ENCODE measurements around the gene GTF2F2. TPM values are rescaled to one million over a fixed set of nuclear protein-coding genes. Genes with fewer than 3 reads are reported as not detected.

Gene GTF2F2
- total and polyA plus RNA-seq, 8 donors = 15.5 to 26.7 (median 23.8) TPM

- ATAC-seq = no peak
- H3K27ac ChIP-seq = no peak overlapping the region
- TF ChIP-seq CTCF (IDR thresholded peaks at IDR 0.05) = no peak
Measured at GRCh38 chr13:45101327-45102018, 18.8 kb upstream of the GTF2F2 start.

GRCh38 chr13:45102136-45102507 lies 18.2 kb upstream of the GTF2F2 start:
- ATAC-seq (no peak), DNase-seq (no peak)
- Histone ChIP-seq H3K36me3 (no peaks in the 10 kb centered on the region), H3K27me3 (no peaks in the 10 kb centered on the region), H3K4me3 (no peak overlapping the region), H3K4me1 (no peaks in the 10 kb centered on the region), H3K9me3 (no peaks in the 10 kb centered on the region), H3K27ac (no peak overlapping the region)
- intact Hi-C loops (cut with DNase I) = no loop called here
- TF ChIP-seq CTCF (IDR thresholded peaks at IDR 0.05) = no peak

More at GRCh38 chr13:45101327-45102018, 18.8 kb upstream of the GTF2F2 start:
- no peak overlapping the region for H3K4me3 ChIP-seq
- H3K4me1 ChIP-seq = no peaks in the 10 kb centered on the region
- no peaks in the 10 kb centered on the region for H3K27me3 ChIP-seq
- H3K9me3 ChIP-seq = no peaks in the 10 kb centered on the region
- no peaks in the 10 kb centered on the region for H3K36me3 ChIP-seq
- intact Hi-C loops (cut with DNase I) = no loop called here
- no peak for DNase-seq

DNA sequence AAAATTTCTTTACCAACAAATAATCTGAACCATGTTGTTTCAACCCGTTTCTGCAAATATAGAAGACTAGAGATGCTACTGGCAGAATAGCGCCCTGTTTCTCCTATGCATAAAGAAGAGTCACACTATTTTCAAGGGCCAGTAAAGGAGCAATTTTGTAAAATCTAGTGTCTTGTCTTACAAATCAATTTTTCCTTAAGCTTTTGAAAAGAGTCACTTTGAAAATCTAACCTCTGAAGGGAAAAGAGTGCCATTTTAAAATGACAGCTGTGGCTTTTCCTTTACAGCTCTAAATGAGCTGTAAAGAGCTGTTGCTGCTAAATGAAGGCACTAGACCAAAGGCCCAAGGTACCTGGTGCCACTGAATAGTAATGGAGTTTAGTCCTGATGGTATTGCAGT lies 16.9 kb upstream of the GTF2F2 start:
- intact Hi-C loops (cut with DNase I) = no loop called here
- TF ChIP-seq CTCF (IDR thresholded peaks at IDR 0.05) = no peak
- H3K27me3 ChIP-seq = no peaks in the 10 kb centered on the region
- H3K4me1 ChIP-seq = no peaks in the 10 kb centered on the region
- H3K36me3 ChIP-seq = no peaks in the 10 kb centered on the region
- DNase-seq (no peak), ATAC-seq (no peak)
- no peaks in the 10 kb centered on the region for H3K9me3 ChIP-seq
- no peak overlapping the region for H3K4me3 ChIP-seq
- H3K27ac ChIP-seq = no peak overlapping the region

GRCh38 chr13:45104261-45104660 lies 16.0 kb upstream of the GTF2F2 start:
- Histone ChIP-seq H3K4me1 (no peaks in the 10 kb centered on the region), H3K27ac (no peak overlapping the region), H3K4me3 (no peak overlapping the region), H3K27me3 (no peaks in the 10 kb centered on the region), H3K9me3 (no peaks in the 10 kb centered on the region), H3K36me3 (no peaks in the 10 kb centered on the region)
- ATAC-seq = no peak
- intact Hi-C loops (cut with DNase I) = no loop called here
- DNase-seq = no peak
- TF ChIP-seq CTCF (IDR thresholded peaks at IDR 0.05) = no peak

- Histone ChIP-seq H3K36me3 (no peaks in the 10 kb centered on the region), H3K27ac (no peak overlapping the region), H3K27me3 (no peaks in the 10 kb centered on the region), H3K4me3 (no peak overlapping the region), H3K4me1 (no peaks in the 10 kb centered on the region), H3K9me3 (no peaks in the 10 kb centered on the region)
- no peak for ATAC-seq
- no peak for TF ChIP-seq CTCF (IDR thresholded peaks at IDR 0.05)
- no peak for DNase-seq
- intact Hi-C loops (cut with DNase I) = no loop called here
Measured at GRCh38 chr13:45105895-45106294, 14.4 kb upstream of the GTF2F2 start.

Data from left lung (tissue), 10 donors.